Omental fat pad (tissue), 4 donors: ENCODE results near the gene PRKCQ. TPM values are rescaled to one million over a fixed set of nuclear protein-coding genes. Genes with fewer than 3 reads are reported as not detected.

Experiments used
- ATAC-seq: fragments of 150-250 bp; one replicate; pipeline ENCODE4 v1.9.1; 2016; ENCODE audit warnings: mild to moderate bottlenecking, moderate library complexity; ENCODE audit not compliant: low FRiP score
- DNase-seq: peaks from one replicate; pipeline ENCODE4 v3.0.0-alpha.2; 2019; ENCODE audit warnings: low spot score
- total RNA-seq, 4 donors: library from RNA; depleted of rRNA; stranded (reverse); fragments of >200 nt; gene quantifications; one replicate each; pipeline ENCODE4 v1.1.0, GENCODE V29; 2016
- TF ChIP-seq, protein P1 (sequence below), 3 donors: fragments of 450-650 bp; IDR thresholded peaks; one replicate each; pipeline ENCODE4 v1.5.1; 2016 to 2017; ENCODE audit warnings: antibody characterized with exemption in 3 of 3, mild to moderate bottlenecking in 3 of 3, moderate library complexity in 2 of 3

PRKCQ gene
- total RNA-seq, 4 donors from 2014 or later, result 0.56 to 1.9 (median 0.86) TPM

DNA sequence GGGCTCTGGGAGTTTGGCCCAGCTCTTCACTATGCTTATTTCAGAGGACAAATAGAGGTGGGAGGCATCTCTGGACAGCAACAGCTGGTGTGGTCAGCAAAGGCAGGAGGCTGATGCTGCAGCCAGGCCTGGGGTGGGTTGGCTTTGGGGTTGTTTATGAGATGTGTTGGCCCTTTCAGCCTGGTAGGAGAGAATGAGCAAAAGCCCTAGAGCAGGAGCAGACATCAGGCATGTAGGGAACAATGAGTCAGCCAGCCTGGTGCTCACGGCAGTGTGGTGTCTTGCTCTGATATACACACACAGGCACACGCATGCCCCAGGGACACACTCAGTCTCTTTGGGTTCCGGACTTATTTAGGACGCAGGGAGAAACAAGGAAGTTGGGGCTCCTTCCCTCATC is 157.1 kb downstream of the PRKCQ start:
- TF ChIP-seq, protein P1, sequence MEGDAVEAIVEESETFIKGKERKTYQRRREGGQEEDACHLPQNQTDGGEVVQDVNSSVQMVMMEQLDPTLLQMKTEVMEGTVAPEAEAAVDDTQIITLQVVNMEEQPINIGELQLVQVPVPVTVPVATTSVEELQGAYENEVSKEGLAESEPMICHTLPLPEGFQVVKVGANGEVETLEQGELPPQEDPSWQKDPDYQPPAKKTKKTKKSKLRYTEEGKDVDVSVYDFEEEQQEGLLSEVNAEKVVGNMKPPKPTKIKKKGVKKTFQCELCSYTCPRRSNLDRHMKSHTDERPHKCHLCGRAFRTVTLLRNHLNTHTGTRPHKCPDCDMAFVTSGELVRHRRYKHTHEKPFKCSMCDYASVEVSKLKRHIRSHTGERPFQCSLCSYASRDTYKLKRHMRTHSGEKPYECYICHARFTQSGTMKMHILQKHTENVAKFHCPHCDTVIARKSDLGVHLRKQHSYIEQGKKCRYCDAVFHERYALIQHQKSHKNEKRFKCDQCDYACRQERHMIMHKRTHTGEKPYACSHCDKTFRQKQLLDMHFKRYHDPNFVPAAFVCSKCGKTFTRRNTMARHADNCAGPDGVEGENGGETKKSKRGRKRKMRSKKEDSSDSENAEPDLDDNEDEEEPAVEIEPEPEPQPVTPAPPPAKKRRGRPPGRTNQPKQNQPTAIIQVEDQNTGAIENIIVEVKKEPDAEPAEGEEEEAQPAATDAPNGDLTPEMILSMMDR (IDR thresholded peaks at IDR 0.05), result no peak
- ATAC-seq, result no peak
- no peak for DNase-seq

DNA sequence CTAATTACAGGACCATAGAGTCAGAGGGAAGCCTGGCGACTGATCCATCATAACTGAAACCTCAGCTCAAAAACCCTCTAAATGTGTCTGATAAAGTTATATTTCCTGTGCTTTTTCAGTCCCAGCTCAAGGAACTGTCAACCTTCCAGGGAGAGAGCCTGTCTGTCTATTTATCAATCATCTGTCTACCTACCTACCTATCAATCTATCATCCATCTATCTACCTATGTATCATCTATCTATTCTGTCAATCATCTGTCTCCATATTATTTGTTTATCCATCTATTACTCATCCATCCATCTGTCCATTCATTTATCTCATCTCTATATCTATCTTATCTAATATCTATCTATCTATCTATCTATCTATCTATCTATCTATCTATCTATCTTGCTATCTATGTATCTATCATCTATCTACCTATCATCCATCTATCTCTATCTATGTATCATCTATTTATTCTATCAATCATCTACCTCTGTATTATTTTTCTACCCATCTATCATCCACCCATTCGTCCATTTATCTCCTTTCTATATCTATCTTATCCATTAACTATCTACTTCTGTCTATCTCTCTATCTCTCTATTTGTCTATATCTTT is 161.4 kb downstream of the PRKCQ start:
- no peak for DNase-seq
- TF ChIP-seq, protein P1 (IDR thresholded peaks at IDR 0.05), result no peak
- ATAC-seq, result no peak

DNA sequence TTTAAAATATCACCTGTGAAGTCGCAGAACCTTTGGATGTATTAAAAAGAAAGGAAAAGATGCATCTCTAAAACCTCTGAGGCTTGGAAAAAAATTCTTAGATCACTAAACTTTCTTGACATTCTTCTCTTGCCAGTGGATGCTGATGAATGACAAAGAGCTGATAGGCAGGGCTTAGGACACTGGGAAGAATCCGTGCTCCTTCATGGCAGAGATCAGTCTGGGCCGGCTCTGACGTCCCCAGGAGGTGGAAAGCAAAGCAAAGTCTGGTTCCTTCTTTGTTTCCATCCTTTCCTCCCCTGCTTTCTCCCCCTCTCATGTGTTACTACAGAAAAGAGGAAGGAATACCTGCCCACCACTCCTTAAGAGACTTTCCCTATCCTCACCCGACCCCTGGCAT is 161.9 kb downstream of the PRKCQ start:
- DNase-seq (no peak), ATAC-seq (no peak)
- TF ChIP-seq, protein P1 (IDR thresholded peaks at IDR 0.05), result no peak

DNA sequence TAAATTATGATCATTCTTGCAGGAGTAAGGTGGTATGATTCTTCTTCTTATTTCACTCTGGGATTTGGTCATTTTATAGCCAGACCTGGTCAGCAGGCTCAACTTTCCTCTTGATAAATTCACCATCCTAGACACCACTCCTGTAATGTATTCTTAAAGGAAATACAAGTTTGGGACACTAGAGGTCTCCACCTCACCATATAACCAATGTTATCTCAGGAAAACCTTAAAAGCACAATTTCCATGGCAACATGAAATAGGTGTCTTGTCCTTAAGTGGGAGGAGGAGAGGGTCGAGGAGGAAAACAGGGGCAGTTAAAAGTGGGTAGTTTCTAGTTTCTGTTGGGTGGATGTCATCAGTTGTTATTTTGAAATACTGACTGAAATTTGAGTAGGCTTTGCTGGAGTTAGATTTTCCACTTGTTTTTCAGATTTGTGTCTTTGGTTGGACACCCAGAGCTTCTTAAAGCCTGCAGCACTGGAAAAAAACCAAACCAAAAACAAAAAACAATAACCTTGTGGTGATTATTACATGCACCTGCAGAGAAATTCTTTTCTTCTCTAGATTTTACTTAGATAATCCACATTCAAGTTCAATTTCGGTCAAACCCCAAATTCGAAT is 163.1 kb downstream of the PRKCQ start:
- DNase-seq, result no peak
- ATAC-seq, result no peak
- TF ChIP-seq, protein P1 (IDR thresholded peaks at IDR 0.05), result no peak

DNA sequence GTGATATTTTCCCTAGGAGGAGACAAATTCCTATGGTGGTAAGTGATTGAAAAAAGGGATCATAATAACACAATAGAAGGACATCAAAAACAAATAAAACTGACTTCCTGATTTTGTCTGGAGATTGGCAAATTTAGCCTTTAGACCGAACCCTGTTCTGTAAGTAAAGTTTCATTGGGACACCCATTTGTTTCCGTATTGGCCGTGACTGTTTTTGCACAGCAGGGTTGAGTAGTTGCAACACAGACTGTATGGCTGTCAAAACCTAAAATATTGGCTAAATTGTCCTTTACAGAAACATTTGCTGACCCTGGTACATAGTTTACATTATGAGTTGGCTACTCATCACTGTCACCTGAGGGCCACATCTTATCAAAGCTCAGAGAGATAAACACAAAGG is 168.6 kb downstream of the PRKCQ start:
- TF ChIP-seq, protein P1 (IDR thresholded peaks at IDR 0.05), result no peak
- ATAC-seq, result no peak
- DNase-seq, result no peak

DNA sequence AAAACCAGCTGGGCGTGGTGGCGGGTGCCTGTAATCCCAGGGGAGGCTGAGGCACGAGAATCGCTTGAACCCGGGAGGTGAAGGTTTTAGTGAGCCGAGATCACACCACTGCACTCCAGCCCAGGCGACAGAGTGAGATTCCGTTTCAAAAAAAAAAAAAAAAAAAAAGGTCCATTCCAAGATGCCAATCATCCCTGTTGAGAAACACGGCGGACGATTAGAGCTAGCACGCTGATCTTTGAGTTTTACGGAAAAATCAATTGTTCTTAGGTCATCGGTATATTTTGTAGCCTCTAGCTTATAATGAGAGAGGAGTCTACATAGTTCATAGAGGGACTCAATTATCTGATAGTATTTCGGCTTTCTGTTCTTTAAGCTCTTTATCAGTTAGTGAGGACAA is 169.2 kb downstream of the PRKCQ start:
- ATAC-seq, result no peak
- TF ChIP-seq, protein P1 (IDR thresholded peaks at IDR 0.05), result no peak
- DNase-seq, result no peak
